ENCODE data around the gene CCDC13. TPM values are rescaled to one million over a fixed set of nuclear protein-coding genes. Genes with fewer than 3 reads are reported as not detected.
A peak's percentile ranks its signal among the peaks of the same experiment; 100 is the strongest.

CCDC13 gene
- total RNA-seq, 6 experiments from 2014 or later = 1.2 to 2.5 (median 1.6) TPM

DNA sequence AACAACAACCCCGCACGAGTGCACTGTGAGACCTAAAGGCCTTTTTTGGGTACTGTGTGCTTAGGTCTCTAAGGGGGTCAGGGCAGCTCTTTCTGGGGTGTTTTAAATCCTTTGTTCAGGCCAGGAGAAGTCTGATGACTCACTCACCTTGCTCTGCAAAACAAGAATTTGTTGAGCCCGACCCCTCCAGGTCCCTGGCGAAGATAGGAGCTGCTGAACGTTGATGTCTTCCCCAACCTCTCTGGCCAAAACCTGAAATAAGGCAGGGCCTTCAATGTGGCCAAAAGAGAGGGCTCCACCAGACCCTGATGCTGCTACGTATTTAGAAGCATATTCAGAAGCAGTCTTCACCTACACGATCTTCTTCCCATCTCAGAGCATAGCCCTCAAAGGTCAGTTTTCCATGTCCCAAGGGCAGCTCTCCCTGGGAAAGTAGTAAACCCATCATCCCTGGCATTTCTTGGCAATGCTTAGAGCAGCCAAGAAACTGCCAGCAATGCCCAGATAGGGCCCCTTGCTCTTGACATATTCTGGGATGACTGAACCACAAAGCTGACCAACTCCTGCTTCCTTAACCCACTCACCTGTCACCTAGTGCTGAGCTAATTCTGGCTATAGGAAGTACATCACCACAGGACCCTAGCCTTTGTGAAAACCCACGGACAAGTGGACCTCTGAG, 27.1 kb downstream of the CCDC13 start:
- peaks cover 0 to 19% (median 9%) of the 10 kb centered on the region in 4 donors for H3K4me1 ChIP-seq
- H3K4me3 ChIP-seq = no peak overlapping the region
- H3K9me3 ChIP-seq = no peaks in the 10 kb centered on the region
- intact Hi-C loops (cut with DNase I) = no loop called here
- DNase-seq (no peak), ATAC-seq (no peak)
- no peaks in the 10 kb centered on the region for H3K36me3 ChIP-seq
- TF ChIP-seq, protein P1, sequence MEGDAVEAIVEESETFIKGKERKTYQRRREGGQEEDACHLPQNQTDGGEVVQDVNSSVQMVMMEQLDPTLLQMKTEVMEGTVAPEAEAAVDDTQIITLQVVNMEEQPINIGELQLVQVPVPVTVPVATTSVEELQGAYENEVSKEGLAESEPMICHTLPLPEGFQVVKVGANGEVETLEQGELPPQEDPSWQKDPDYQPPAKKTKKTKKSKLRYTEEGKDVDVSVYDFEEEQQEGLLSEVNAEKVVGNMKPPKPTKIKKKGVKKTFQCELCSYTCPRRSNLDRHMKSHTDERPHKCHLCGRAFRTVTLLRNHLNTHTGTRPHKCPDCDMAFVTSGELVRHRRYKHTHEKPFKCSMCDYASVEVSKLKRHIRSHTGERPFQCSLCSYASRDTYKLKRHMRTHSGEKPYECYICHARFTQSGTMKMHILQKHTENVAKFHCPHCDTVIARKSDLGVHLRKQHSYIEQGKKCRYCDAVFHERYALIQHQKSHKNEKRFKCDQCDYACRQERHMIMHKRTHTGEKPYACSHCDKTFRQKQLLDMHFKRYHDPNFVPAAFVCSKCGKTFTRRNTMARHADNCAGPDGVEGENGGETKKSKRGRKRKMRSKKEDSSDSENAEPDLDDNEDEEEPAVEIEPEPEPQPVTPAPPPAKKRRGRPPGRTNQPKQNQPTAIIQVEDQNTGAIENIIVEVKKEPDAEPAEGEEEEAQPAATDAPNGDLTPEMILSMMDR (IDR thresholded peaks at IDR 0.05) = no peak
- no peak for TF ChIP-seq POLR2A (IDR thresholded peaks at IDR 0.05)
- H3K27ac ChIP-seq = peak overlapping the region in 2 of 3 donors; percentile 24 to 41
- 96% methylated on average over 4 of the region's 8 CpGs for WGBS (ENCODE audit: insufficient coverage, low coverage, low lambda C conversion rate, missing lambda C conversion rate)
- no peaks in the 10 kb centered on the region for H3K27me3 ChIP-seq

DNA sequence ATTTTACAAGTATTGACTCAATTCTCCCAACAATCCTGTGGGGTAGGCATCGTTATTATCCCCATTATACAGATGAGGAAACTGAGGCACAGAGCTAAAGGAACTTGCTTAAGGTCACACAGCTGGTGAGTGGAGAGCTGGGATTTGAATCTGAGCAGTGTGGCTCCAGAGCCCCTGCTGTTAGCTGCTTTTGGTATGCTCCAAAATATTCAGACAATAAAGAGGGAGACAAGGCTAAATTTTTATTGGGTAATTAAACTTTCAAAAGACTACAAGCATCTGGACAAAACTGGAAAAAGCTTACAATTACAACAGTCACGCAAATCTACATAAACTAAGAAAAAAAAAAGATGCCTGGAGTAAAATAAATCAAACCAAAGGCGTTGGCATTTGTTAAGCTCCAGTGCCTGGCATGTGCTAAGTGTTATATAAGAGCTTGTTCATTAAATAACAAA, 27.7 kb downstream of the CCDC13 start:
- Histone ChIP-seq H3K36me3 (no peaks in the 10 kb centered on the region), H3K27ac (no peak overlapping the region), H3K27me3 (no peaks in the 10 kb centered on the region), H3K9me3 (no peaks in the 10 kb centered on the region), H3K4me3 (no peak overlapping the region), H3K4me1 (peaks cover 0 to 19% (median 9%) of the 10 kb centered on the region in 4 donors)
- ATAC-seq (no peak), DNase-seq (no peak)
- TF ChIP-seq, protein P1 (IDR thresholded peaks at IDR 0.05) = no peak
- TF ChIP-seq POLR2A (IDR thresholded peaks at IDR 0.05) = no peak
- WGBS (ENCODE audit: insufficient coverage, low coverage, low lambda C conversion rate, missing lambda C conversion rate) = 97% methylated on average over 3 of the region's 3 CpGs
- intact Hi-C loops (cut with DNase I) = no loop called here

DNA sequence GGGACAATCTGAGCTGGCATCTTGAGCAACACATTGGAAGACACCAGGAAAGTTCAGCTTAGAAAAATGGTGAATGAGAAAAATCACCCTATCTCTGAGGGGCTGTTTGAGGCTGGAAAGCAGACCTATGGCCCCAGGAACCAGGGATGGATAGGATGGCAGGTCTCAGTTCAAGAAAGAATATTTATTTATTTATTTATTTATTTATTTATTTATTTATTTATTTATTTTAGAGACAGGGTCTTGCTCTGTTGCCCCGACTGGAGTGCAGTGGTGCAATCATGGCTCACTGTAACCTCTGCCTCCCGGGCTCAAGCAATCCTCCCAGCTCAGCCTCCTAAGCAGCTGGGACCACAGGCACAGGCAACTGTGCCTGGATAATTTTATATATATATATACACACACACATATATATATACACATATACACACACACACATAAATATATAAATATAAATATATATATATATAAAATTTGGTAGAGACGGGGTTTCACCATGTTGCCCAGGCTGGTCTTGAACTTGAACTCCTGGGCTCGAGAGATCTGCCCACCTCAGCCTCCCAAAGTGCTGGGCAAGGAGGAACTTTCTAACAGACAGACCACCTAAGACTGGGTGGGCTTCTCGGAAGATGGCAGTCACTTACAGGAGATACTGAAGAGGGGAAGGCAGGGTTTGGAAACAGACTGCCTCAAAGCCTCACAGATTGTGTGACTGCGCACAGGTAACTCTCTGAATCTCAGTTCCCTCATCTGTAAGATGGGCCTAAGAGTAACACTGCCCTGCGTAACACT, 29.7 kb downstream of the CCDC13 start:
- WGBS (ENCODE audit: insufficient coverage, low coverage, low lambda C conversion rate, missing lambda C conversion rate) = 87% methylated on average over 4 of the region's 7 CpGs

GRCh38 chr3:42742688-42743087, 30.4 kb downstream of the CCDC13 start:
- intact Hi-C loops (cut with DNase I) = no loop called here
- peaks cover 0 to 19% (median 9%) of the 10 kb centered on the region in 4 donors for H3K4me1 ChIP-seq
- 84% methylated on average over 5 of the region's 9 CpGs for WGBS (ENCODE audit: insufficient coverage, low coverage, low lambda C conversion rate, missing lambda C conversion rate)
- H3K4me3 ChIP-seq = no peak overlapping the region
- ATAC-seq = no peak
- no peaks in the 10 kb centered on the region for H3K27me3 ChIP-seq
- no peak for TF ChIP-seq POLR2A (IDR thresholded peaks at IDR 0.05)
- TF ChIP-seq, protein P1 (IDR thresholded peaks at IDR 0.05) = no peak
- H3K36me3 ChIP-seq = no peaks in the 10 kb centered on the region
- H3K27ac ChIP-seq = no peak overlapping the region
- H3K9me3 ChIP-seq = no peaks in the 10 kb centered on the region
- DNase-seq = no peak

More for the DNA sequence above, 29.7 kb downstream of the CCDC13 start:
- Histone ChIP-seq H3K27me3 (no peaks in the 10 kb centered on the region), H3K27ac (no peak overlapping the region), H3K9me3 (no peaks in the 10 kb centered on the region), H3K4me3 (no peak overlapping the region), H3K36me3 (no peaks in the 10 kb centered on the region), H3K4me1 (peaks cover 0 to 19% (median 9%) of the 10 kb centered on the region in 4 donors)
- no peak for TF ChIP-seq POLR2A (IDR thresholded peaks at IDR 0.05)
- TF ChIP-seq, protein P1 (IDR thresholded peaks at IDR 0.05) = no peak
- DNase-seq (peak in 1 of 3 donors; percentile 36), ATAC-seq (no peak)
- intact Hi-C loops (cut with DNase I) = no loop called here

All from right lobe of liver (tissue), 6 donors.